ENCODE data around the gene UBE2Q2.

Gene UBE2Q2

DNA sequence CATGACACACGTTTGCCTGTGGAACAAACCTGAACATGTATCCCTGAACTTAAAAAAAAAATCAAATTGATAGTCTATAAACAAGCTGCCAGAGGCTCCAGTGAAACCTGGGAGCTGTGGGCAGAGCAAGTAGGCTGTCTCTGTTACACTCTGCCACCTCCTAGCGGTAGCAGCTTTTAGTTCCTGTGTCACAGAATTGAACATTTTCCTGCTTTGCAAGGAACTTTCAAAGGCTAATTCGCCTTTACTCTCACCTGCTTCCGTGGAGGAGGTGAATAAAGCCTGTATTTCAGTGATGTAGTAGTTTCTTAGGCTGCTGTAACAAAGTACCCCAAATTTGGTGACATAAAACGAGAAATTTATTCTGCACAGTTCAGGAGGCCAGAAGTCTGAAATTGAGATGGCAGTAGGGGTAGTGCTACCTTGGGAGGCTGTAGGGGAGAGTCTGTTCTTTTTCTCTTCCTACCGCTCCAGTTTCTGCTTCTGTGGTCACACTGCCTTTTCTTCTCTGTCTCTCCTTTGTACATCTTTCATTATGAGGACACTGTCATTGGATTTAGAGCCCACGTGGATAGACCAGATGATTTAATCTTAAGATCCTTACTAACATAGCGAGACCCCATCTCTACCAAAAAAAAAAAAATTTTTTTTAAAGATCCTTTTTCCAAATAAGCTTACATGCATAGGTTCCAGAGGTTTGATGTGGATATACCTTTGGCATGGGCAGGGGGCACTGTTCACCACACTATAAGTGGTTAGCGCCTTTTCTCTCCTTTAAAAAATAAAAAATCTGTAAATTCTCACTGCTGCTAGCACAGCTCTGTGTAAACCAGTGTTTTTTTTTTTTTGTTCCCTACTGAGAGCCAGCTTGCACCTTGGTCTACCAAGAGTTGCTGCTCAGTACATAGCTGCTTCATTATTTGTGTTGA lies 85.7 kb downstream of the UBE2Q2 start:
- DNase-seq, result no peak

DNA sequence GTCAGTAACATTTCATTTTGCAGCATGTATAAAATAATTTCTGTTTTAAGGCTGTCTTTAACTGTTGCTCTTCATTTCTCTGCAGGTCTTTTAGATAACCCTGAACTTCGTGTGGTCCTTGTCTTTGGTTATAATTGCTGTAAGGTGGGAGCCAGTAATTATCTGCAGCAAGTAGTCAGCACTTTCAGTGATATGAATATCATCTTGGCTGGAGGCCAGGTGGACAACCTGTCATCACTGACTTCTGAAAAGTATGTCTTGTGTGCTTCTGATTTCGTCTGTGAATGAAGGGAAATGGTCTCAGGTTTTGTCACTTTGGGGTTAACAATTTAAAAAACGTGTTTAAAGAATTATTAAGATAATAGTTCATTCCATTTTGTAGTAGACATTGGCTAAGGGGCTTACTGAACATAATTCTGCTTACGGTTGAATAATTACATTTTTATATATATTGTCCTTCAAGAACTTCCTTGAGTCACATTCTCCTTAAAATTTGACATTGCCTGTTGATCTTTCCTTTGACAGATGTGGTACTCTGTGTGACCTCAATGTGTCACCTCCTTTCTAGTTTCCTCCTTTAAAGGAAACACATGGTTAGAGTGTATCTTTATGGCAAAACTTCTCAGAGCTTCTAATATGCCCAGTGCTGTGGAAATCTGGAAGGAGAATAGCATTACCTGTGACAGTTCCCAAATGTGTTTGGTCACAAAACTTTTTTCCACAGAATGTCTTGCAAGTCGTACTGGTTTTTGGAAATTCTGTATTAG lies 86.7 kb downstream of the UBE2Q2 start:
- DNase-seq, result no peak

DNA sequence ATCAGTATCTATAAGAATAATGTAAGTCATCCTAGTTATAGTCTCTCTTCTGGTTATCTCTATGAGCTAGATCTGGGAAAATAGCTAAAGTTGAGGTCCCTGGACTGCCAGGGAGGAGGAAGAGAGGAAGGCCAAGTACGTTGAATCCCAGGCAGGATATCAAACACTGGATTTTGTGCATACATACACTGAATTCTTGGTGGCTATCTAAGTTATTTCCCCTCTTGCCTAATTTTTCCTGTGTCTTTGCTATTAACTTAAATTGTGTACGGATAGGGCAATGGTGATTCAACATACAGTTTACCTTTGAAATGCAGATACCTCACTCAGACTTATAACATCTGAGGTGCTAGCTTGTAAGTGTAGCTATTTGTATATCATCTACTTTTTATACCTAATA lies 87.6 kb downstream of the UBE2Q2 start:
- no peak for DNase-seq

DNA sequence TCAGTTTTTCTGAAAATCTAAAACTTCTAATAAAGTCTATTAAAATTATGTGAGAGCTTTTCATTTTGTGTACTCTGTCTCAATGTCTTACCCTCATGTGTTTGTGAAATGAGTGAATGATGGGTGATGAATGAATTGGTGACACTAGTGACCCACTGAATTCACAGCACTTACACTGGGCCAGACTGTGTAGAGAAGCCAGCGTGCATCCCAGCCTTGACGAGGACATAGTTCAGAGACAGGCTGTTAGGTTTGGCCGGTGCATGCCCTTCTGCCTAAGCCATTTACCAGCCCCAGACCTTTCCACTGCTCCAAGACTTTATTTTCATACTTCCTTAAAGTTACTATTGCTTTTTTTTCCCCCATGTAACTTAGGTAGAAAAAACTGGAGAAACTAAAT lies 99.2 kb downstream of the UBE2Q2 start:
- DNase-seq, result no peak

GRCh38 chr15:75943246-75943645 lies 100.0 kb downstream of the UBE2Q2 start:
- no peak for DNase-seq

- no peak for DNase-seq
These were observed 100.5 kb downstream of the UBE2Q2 start for GRCh38 chr15:75943713-75944215.

- no peak for DNase-seq
These were observed 102.7 kb downstream of the UBE2Q2 start for GRCh38 chr15:75945953-75946352.

GRCh38 chr15:75947092-75947491 lies 103.8 kb downstream of the UBE2Q2 start:
- no peak for DNase-seq

DNA sequence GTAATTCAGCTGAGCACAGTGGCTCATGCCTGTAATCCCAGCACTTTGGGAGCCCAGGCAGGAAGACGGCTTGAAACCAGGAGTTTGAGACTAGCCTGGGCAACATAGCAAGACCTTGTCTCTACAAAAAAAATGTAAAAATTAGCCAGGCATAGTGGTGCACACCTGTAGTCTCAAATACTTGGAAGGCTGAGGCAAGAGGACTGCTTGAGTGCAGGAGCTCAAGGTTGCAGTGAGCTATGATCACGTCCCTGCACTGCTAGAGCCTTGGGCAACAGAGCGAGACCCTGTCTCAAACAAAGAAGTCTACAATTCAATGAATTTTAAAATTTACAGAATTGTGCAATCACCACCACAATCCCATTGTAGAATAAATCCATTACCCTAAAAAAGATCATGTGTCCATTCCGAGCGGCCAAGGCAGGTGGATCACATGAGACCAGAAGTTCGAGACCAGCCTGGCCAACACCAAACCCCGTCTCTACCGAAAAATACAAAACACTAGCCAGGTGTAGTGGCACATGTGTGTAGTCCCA lies 105.6 kb downstream of the UBE2Q2 start:
- no peak for DNase-seq
